ENCODE data around the gene SIAH2. TPM values are rescaled to one million over a fixed set of nuclear protein-coding genes. Genes with fewer than 3 reads are reported as not detected.
A peak's percentile ranks its signal among the peaks of the same experiment; 100 is the strongest.

The SIAH2 gene
- total and polyA plus RNA-seq, 9 of the 15 experiments (the other 6 are each of a cell fraction or from before 2014, with no cell fraction given) = 4.8 to 39.0 (median 29.9) TPM

DNA sequence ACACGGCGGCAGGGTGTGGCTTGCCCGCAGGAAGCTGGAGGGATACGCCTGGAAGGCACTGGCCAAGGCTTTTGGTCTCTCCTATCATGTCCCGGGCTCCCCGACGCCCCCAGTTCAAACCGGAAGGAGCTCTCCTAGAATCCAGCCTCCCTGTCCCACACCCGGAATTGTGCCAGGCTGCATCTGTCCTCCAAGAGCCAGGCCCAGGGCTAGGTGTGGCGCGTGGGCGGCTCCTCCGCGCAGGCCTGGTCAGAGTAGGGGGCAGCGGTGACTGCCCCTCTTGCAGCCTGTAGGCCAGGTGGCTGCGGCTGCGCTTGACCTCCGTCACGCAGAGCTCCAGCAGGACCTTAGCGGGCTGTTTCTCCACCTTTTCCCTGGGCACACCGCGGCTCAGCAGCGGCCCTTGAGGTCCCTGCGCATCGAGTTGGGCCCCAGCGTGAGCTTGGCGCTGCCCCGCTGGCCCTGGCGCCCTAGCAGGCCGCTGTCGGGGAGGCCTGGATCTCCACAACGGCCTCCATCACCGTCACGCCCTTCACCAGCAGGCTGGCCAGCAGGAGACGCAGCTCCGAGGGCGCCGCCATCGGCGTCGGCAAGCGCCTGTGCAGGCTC is 15.9 kb upstream of the SIAH2 start:
- no peak overlapping the region for H3K4me2 ChIP-seq (ENCODE audit: insufficient read depth, low read length)
- H3K9me3 ChIP-seq (replicated peaks; ENCODE audit: control insufficient read depth, insufficient read depth, low read depth, low read length) = no peaks in the 10 kb centered on the region
- peaks cover 0 to 22% of the 10 kb centered on the region in 2 experiments; a peak in 2 of 5 replicates for H3K4me1 ChIP-seq (replicated peaks in 1 of 2; ENCODE audit: control insufficient read depth in 2 of 2, insufficient read depth in 2 of 2, low read length in 2 of 2)
- no peak overlapping the region for H3K4me3 ChIP-seq
- in situ Hi-C loops (cut with MboI) = no loop called here
- H4K20me1 ChIP-seq (replicated peaks; ENCODE audit: control insufficient read depth, insufficient read depth, low read length) = no peaks in the 10 kb centered on the region
- intact Hi-C loops (cut with micrococcal nuclease) = no loop called here
- H2AFZ ChIP-seq (ENCODE audit: low read depth, low read length) = no peak overlapping the region
- 0 out of 4 replicates have a peak overlapping the region, but pooled peaks of 1 of the 2 experiments have one; percentile 5 for H3K9ac ChIP-seq (ENCODE audit: insufficient read depth in 1 of 2, low read depth in 2 of 2, low read length in 2 of 2)
- no peaks in the 10 kb centered on the region for H3K79me2 ChIP-seq (ENCODE audit: control insufficient read depth, insufficient read depth, low read length)
- no peaks in the 10 kb centered on the region; a peak in 1 of 5 replicates for H3K27me3 ChIP-seq (ENCODE audit: control insufficient read depth in 2 of 2, insufficient read depth in 2 of 2, low read length in 2 of 2)
- DNase-seq (ENCODE audit: extremely low read depth in 1 of 4, low spot score in 3 of 4) = no peak
- no peak for FAIRE-seq
- 80% methylated on average over 38 of the region's 42 CpGs for WGBS (ENCODE audit: insufficient coverage, low coverage, missing lambda C conversion rate)
- no peak overlapping the region for H3K27ac ChIP-seq (ENCODE audit: extremely low read depth, low read depth, low read length)
- ChIA-PET POLR2A (interaction anchor here (1.0 to 1.3 kb wide), 2 partner anchors 12 kb away, joined by 3 to 4 read pairs; no protein-coding TSS in a partner anchor), CTCF (ENCODE audit: low intra/inter-chr PET ratio) (no interaction called here)
- H3K36me3 ChIP-seq (ENCODE audit: control insufficient read depth, insufficient read depth, low read length) = no peaks in the 10 kb centered on the region
- no TSS peak for BruUV-seq (replicated peaks)
- H3K9me1 ChIP-seq (ENCODE audit: control insufficient read depth, insufficient read depth, low read length) = no peaks in the 10 kb centered on the region
- no peak for ATAC-seq
- TF ChIP-seq, protein P1, sequence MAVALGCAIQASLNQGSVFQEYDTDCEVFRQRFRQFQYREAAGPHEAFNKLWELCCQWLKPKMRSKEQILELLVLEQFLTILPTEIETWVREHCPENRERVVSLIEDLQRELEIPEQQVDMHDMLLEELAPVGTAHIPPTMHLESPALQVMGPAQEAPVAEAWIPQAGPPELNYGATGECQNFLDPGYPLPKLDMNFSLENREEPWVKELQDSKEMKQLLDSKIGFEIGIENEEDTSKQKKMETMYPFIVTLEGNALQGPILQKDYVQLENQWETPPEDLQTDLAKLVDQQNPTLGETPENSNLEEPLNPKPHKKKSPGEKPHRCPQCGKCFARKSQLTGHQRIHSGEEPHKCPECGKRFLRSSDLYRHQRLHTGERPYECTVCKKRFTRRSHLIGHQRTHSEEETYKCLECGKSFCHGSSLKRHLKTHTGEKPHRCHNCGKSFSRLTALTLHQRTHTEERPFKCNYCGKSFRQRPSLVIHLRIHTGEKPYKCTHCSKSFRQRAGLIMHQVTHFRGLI (CRISPR knock-in tag; IDR thresholded peaks at IDR 0.05) = no peak
- TF ChIP-seq CCAR2 (IDR thresholded peaks at IDR 0.05; ENCODE audit: low read depth, low read length) = no peak
- TF ChIP-seq RBM14 (IDR thresholded peaks at IDR 0.05; ENCODE audit: borderline replicate concordance, insufficient read depth, low read depth, low read length) = no peak
- no peak for TF ChIP-seq ZNF79 (CRISPR knock-in tag; IDR thresholded peaks at IDR 0.05; ENCODE audit: low read depth)
- no peak for TF ChIP-seq SMARCA5 (IDR thresholded peaks at IDR 0.05)
- TF ChIP-seq, protein P2, sequence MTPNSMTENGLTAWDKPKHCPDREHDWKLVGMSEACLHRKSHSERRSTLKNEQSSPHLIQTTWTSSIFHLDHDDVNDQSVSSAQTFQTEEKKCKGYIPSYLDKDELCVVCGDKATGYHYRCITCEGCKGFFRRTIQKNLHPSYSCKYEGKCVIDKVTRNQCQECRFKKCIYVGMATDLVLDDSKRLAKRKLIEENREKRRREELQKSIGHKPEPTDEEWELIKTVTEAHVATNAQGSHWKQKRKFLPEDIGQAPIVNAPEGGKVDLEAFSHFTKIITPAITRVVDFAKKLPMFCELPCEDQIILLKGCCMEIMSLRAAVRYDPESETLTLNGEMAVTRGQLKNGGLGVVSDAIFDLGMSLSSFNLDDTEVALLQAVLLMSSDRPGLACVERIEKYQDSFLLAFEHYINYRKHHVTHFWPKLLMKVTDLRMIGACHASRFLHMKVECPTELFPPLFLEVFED (CRISPR knock-in tag; conservative IDR thresholded peaks at IDR 0.05) = no peak
- no peak for TF ChIP-seq NCOR1 (IDR thresholded peaks at IDR 0.05)
- TF ChIP-seq, protein P3, sequence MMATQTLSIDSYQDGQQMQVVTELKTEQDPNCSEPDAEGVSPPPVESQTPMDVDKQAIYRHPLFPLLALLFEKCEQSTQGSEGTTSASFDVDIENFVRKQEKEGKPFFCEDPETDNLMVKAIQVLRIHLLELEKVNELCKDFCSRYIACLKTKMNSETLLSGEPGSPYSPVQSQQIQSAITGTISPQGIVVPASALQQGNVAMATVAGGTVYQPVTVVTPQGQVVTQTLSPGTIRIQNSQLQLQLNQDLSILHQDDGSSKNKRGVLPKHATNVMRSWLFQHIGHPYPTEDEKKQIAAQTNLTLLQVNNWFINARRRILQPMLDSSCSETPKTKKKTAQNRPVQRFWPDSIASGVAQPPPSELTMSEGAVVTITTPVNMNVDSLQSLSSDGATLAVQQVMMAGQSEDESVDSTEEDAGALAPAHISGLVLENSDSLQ (IDR thresholded peaks at IDR 0.05) = no peak
- TF ChIP-seq U2AF1 (optimal IDR thresholded peaks at IDR 0.05; ENCODE audit: low read depth, low read length) = no peak
- TF ChIP-seq, protein P4, sequence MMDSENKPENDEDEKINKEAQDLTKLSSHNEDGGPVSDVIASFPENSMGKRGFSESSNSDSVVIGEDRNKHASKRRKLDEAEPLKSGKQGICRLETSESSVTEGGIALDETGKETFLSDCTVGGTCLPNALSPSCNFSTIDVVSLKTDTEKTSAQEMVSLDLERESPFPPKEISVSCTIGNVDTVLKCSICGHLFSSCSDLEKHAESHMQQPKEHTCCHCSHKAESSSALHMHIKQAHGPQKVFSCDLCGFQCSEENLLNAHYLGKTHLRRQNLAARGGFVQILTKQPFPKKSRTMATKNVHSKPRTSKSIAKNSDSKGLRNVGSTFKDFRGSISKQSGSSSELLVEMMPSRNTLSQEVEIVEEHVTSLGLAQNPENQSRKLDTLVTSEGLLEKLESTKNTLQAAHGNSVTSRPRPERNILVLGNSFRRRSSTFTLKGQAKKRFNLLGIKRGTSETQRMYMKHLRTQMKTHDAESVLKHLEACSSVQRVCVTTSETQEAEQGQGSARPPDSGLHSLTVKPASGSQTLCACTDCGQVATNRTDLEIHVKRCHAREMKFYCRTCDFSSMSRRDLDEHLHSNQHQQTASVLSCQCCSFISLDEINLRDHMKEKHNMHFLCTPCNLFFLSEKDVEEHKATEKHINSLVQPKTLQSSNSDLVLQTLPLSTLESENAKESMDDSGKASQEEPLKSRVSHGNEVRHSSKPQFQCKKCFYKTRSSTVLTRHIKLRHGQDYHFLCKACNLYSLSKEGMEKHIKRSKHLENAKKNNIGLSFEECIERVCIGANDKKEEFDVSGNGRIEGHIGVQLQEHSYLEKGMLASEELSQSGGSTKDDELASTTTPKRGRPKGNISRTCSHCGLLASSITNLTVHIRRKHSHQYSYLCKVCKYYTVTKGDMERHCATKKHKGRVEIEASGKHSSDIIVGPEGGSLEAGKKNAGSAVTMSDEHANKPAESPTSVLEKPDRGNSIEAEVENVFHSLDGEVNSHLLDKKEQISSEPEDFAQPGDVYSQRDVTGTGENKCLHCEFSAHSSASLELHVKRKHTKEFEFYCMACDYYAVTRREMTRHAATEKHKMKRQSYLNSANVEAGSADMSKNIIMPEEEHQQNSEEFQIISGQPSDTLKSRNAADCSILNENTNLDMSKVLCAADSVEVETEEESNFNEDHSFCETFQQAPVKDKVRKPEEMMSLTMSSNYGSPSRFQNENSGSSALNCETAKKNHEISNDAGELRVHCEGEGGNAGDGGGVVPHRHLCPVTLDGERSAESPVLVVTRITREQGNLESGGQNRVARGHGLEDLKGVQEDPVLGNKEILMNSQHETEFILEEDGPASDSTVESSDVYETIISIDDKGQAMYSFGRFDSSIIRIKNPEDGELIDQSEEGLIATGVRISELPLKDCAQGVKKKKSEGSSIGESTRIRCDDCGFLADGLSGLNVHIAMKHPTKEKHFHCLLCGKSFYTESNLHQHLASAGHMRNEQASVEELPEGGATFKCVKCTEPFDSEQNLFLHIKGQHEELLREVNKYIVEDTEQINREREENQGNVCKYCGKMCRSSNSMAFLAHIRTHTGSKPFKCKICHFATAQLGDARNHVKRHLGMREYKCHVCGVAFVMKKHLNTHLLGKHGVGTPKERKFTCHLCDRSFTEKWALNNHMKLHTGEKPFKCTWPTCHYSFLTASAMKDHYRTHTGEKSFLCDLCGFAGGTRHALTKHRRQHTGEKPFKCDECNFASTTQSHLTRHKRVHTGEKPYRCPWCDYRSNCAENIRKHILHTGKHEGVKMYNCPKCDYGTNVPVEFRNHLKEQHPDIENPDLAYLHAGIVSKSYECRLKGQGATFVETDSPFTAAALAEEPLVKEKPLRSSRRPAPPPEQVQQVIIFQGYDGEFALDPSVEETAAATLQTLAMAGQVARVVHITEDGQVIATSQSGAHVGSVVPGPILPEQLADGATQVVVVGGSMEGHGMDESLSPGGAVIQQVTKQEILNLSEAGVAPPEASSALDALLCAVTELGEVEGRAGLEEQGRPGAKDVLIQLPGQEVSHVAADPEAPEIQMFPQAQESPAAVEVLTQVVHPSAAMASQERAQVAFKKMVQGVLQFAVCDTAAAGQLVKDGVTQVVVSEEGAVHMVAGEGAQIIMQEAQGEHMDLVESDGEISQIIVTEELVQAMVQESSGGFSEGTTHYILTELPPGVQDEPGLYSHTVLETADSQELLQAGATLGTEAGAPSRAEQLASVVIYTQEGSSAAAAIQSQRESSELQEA (IDR thresholded peaks at IDR 0.05; ENCODE audit: low read depth) = no peak
